GM06990 (cell line): ENCODE results near the gene STOM.

Experiments used
- DNase-seq: peaks from one replicate; pipeline ENCODE4 v3.0.0-alpha.2; 2011; ENCODE audit not compliant: insufficient read length; ENCODE audit errors: extremely low read depth
- H3K27me3 ChIP-seq: replicated peaks from 2 replicates; pipeline ENCODE4 v1.6.0; 2011; ENCODE audit warnings: low read length; ENCODE audit not compliant: control insufficient read depth, insufficient read depth
- H3K36me3 ChIP-seq: 2 replicates; pipeline ENCODE4 v1.5.1; 2011; ENCODE audit warnings: low read length; ENCODE audit not compliant: control insufficient read depth, insufficient read depth
- H3K4me3 ChIP-seq: replicated peaks from 2 replicates; pipeline ENCODE4 v1.5.1; 2011; ENCODE audit warnings: low read depth, mild to moderate bottlenecking, control low read depth, low read length
- CTCF ChIP-seq: IDR thresholded peaks from 2 replicates; pipeline ENCODE4 v1.5.1; 2011; ENCODE audit warnings: low read length, control low read depth, mild to moderate bottlenecking, inconsistent platforms; ENCODE audit not compliant: insufficient read depth, poor library complexity, severe bottlenecking

STOM gene

GRCh38 chr9:121376214-121376830, 6.3 kb upstream of the STOM start:
- Histone ChIP-seq H3K4me3 (no peak overlapping the region), H3K27me3 (no peaks in the 10 kb centered on the region), H3K36me3 (no peaks in the 10 kb centered on the region)
- TF ChIP-seq CTCF, result no peak
- no peak for DNase-seq

- Histone ChIP-seq H3K4me3 (no peak overlapping the region), H3K36me3 (no peaks in the 10 kb centered on the region), H3K27me3 (no peaks in the 10 kb centered on the region)
- DNase-seq, result no peak
- TF ChIP-seq CTCF, result no peak
Measured at GRCh38 chr9:121373011-121373729, 3.1 kb upstream of the STOM start.

GRCh38 chr9:121372239-121373010, 2.4 kb upstream of the STOM start:
- Histone ChIP-seq H3K4me3 (no peak overlapping the region), H3K36me3 (no peaks in the 10 kb centered on the region), H3K27me3 (no peaks in the 10 kb centered on the region)
- no peak for TF ChIP-seq CTCF
- no peak for DNase-seq

- no peak for DNase-seq
Measured at GRCh38 chr9:121371495-121372061, 1.5 kb upstream of the STOM start.

GRCh38 chr9:121368745-121369144, 1.3 kb downstream of the STOM start:
- no peak for DNase-seq
- no peaks in the 10 kb centered on the region for H3K36me3 ChIP-seq
- peak overlapping the region; percentile 90 for H3K4me3 ChIP-seq
- H3K27me3 ChIP-seq, result no peaks in the 10 kb centered on the region
- TF ChIP-seq CTCF, result no peak

More at GRCh38 chr9:121371495-121372061, 1.5 kb upstream of the STOM start:
- TF ChIP-seq CTCF, result no peak
- Histone ChIP-seq H3K27me3 (no peaks in the 10 kb centered on the region), H3K36me3 (no peaks in the 10 kb centered on the region), H3K4me3 (no peak overlapping the region)
